K562 (cell line): ENCODE results near the gene ARHGAP26. TPM values are rescaled to one million over a fixed set of nuclear protein-coding genes. Genes with fewer than 3 reads are reported as not detected.

ENCODE experiments used
- CBX1 ChIP-seq: sonication (generic); IDR thresholded peaks from 2 replicates; pipeline ENCODE4 v1.6.1; 2016; ENCODE audit warnings: antibody characterized with exemption, low read depth, mild to moderate bottlenecking
- CHD7 ChIP-seq: fragments of 200-600 bp; sonication (generic); IDR thresholded peaks from one replicate; pipeline ENCODE4 v1.6.1; 2012; ENCODE audit warnings: mild to moderate bottlenecking, low read depth, low read length, inconsistent platforms
- DACH1 ChIP-seq: fragments of 450-650 bp; IDR thresholded peaks from 2 replicates; pipeline ENCODE4 v1.6.1; 2018; ENCODE audit not compliant: partially characterized antibody
- HINFP ChIP-seq: fragments of 450-650 bp; conservative IDR thresholded peaks from 2 replicates; pipeline ENCODE4 v1.6.1; 2016; ENCODE audit warnings: missing genetic modification characterization, low read depth, mild to moderate bottlenecking, control low read depth, missing compliant biosample characterization
- HMG20A ChIP-seq: fragments of 450-650 bp; formaldehyde crosslinking; conservative IDR thresholded peaks from 2 replicates; pipeline ENCODE4 v1.4.0; 2020; ENCODE audit warnings: mild to moderate bottlenecking, mixed read lengths
- RREB1 ChIP-seq: fragments of 250-450 bp; sonication (Bioruptor Pico); IDR thresholded peaks from 2 replicates; pipeline ENCODE4 v1.4.0; 2020
- ZNF668 ChIP-seq: fragments of 250-450 bp; sonication (Bioruptor Pico); IDR thresholded peaks from 2 replicates; pipeline ENCODE4 v1.8.0; 2022; ENCODE audit warnings: mild to moderate bottlenecking, inconsistent platforms
- polyA plus RNA-seq, 8 experiments: library from polyadenylated mRNA; depleted of rRNA in 4 of 8; stranded (reverse) in 5 of 8; unstranded in 3 of 8; fragments of >200 nt; fragmentation: Nextera tagmentation in 2 of 8; fragmentation: Illumina TruSeq in 1 of 8; extraction: Ambion mirVana in 2 of 8; extraction: Trizol in 1 of 8; gene quantifications; 2 replicates each; pipeline versions ENCODE4 v1.2.1 to v1.2.3, GENCODE V29; 2011 to 2014; ENCODE audit warnings: inconsistent platforms in 1 of 8, missing spikeins in 1 of 8
- total RNA-seq, 7 experiments: library from RNA; depleted of rRNA in 6 of 7; stranded (reverse); fragments of >200 nt in 6 of 7; fragmentation: Illumina TruSeq in 2 of 7; extraction: Trizol in 2 of 7; gene quantifications; 2 replicates each; pipeline versions ENCODE4 v1.2.1 to v1.2.3, GENCODE V29; 2011 to 2021; ENCODE audit warnings: low replicate concordance in 1 of 7

The ARHGAP26 gene
- total and polyA plus RNA-seq, 9 of the 15 experiments (the other 6 are each of a cell fraction or from before 2014, with no cell fraction given) = 0.13 to 1.1 (median 0.55) TPM

DNA sequence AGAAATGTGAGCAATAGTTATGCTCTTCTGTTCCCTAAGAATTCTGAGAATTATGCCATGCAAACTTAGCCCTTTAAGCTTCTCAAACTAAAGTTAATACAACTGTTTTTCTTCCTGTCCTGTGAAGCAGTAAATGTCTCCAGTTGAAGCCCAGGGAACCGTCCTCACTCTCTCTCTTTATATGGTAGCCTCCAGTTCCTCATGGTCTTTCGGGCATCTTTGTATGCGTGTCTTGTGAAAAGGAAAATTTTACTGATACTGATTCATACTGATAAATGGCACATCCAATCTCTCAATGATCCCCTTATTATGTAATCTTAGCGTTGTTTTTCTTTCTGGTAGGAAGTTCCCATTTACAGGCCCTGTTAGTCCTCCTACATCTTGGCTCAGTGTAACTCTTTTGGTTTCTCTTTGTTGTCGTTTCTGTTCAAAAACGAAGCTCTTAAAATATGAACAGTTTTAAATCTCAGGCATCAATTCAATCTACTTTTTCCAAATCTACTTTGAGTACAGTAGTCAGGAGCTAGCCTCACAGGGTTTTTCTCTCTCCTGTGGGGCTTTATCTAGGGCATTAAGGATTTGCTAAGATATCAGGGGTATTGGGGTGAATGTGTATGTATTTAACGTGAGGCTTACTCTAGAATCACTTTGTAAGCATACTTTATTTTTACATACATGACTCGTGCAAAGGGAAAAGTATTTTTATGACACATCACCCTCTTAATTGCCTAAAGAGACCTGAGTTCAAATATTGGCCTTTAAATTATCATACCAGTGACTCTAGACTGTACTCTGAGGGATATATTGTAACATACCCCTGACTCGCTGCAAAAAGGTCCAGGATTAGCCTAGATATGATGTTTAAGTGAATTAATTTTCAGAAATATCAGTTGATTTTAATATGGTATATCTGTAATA, 375.3 kb downstream of the ARHGAP26 start (continued):
- no peak for TF ChIP-seq CHD7
- no peak for TF ChIP-seq CBX1
- no peak for TF ChIP-seq ZNF668 (CRISPR knock-in tag)
- TF ChIP-seq RREB1 (CRISPR knock-in tag) = no peak
- no peak for TF ChIP-seq HMG20A (CRISPR knock-in tag)
- no peak for TF ChIP-seq HINFP (tag)
- TF ChIP-seq DACH1 = no peak
